GM12891 (cell line): ENCODE data around the gene RAP1A.
A peak's percentile ranks its signal among the peaks of the same experiment; 100 is the strongest.

Source experiments
- DNase-seq: peaks from one replicate; pipeline ENCODE4 v3.0.0; 2011; ENCODE audit warnings: low spot score; ENCODE audit not compliant: insufficient read length
- FAIRE-seq: peaks from 2 replicates; lab custom pipeline; 2011; peaks lifted over from hg19 to GRCh38; lab: Jason Lieb, UNC
- PAX5 ChIP-seq: IDR thresholded peaks from 2 replicates; pipeline ENCODE4 v1.6.1; 2011; ENCODE audit warnings: low read length, moderate library complexity, mild to moderate bottlenecking; ENCODE audit not compliant: insufficient read depth, severe bottlenecking
- POLR2A ChIP-seq: IDR thresholded peaks from 2 replicates; pipeline ENCODE4 v1.6.1; 2011; ENCODE audit warnings: low read depth, low read length, control low read depth
- POLR2AphosphoS5 ChIP-seq: IDR thresholded peaks from 2 replicates; pipeline ENCODE4 v1.6.1; 2011; ENCODE audit warnings: low read depth, low read length, control low read depth
- POU2F2 ChIP-seq: IDR thresholded peaks from 2 replicates; pipeline ENCODE4 v1.6.1; 2011; ENCODE audit warnings: low read depth, mild to moderate bottlenecking, control low read depth, low read length, moderate library complexity
- SPI1 ChIP-seq: IDR thresholded peaks from 2 replicates; pipeline ENCODE4 v1.6.1; 2011; ENCODE audit warnings: low read depth, low read length, control low read depth
- TAF1 ChIP-seq: IDR thresholded peaks from 2 replicates; pipeline ENCODE4 v1.6.1; 2011; ENCODE audit warnings: low read depth, low read length, control low read depth

RAP1A gene

DNA sequence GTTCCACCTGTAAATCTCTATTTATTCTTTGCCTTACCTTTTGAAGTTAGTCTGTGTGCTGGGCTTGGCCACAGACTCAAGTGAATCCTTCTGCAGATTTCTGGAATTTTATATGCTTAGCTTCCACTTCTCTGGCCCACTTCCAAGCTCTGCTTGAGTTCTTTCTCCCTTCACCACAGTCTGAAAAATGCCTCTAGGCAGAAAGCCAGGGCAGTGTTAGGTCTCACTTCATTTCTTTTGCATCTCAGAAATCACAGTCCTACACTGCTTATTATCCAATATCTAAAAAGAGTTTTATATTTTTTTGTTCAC lies 70.7 kb downstream of the RAP1A start:
- no peak for DNase-seq
- FAIRE-seq = no peak
- no peak for TF ChIP-seq POLR2A
- TF ChIP-seq PAX5 = no peak
- TF ChIP-seq POLR2AphosphoS5 = no peak
- TF ChIP-seq SPI1 = no peak
- TF ChIP-seq TAF1 = no peak
- no peak for TF ChIP-seq POU2F2

DNA sequence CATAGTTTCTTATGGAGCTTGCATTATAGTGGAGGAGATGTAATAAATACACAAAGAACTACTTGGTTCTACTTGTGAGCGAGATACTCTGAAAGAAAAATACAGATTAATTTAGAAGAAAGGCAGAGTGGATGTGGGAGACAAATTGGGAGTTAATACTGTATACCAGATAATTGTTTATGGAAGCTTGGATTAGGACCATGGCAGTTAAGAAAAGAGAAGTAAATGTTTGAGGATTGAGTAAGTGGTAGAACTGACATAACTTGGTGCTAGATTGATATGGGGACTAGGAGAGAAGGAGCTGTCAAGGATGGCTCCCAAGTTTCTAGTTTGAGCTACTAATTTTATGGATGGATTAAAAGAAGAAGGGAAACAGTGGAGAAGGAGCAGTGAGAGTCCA lies 72.3 kb downstream of the RAP1A start:
- FAIRE-seq (no peak), DNase-seq (no peak)
- TF ChIP-seq SPI1 (no peak), TAF1 (no peak), POU2F2 (no peak), PAX5 (no peak), POLR2A (no peak), POLR2AphosphoS5 (no peak)

DNA sequence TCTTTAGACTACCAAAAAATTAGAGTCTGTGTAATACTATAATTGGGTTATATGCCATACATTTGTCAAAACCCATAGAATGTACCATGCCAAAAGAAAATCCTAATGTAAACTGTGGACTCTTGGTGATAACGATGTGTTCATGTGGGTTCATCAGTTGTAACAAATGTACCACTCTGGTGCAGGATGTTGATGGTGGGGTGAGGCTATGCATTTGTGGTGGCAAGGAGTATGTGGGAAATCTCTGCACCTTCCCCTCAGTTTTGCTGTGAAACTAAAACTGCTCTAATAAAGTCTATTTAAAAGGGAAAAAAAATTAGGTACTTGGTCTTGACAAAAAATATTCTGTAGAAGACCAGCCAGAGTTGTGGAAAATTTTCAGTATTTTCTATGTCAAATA lies 76.2 kb downstream of the RAP1A start:
- FAIRE-seq (peak; percentile 87), DNase-seq (no peak)
- TF ChIP-seq POLR2AphosphoS5 (no peak), POLR2A (no peak), PAX5 (no peak), SPI1 (no peak), TAF1 (no peak), POU2F2 (no peak)

DNA sequence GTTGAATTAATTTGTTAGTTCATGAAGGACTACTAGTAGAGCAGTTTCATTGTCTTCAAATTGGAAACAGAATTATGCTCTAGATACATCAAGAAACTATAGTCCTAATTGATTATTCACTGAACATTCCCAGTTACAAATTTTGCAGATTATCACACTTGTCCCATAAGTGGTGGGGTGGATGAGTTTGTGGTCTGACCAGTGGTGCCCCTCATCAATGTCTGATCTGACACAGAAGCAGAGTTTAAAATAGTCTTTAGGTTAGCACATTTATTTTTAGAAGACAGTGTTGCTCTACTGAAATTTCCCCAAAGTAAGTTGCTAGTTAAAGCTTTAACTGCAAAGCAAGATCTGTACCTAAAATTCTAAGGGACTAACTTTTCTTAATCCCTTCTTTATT lies 76.7 kb downstream of the RAP1A start:
- TF ChIP-seq POLR2A (no peak), POLR2AphosphoS5 (no peak), POU2F2 (no peak), SPI1 (no peak), PAX5 (no peak), TAF1 (no peak)
- DNase-seq (no peak), FAIRE-seq (peak; percentile 60)

DNA sequence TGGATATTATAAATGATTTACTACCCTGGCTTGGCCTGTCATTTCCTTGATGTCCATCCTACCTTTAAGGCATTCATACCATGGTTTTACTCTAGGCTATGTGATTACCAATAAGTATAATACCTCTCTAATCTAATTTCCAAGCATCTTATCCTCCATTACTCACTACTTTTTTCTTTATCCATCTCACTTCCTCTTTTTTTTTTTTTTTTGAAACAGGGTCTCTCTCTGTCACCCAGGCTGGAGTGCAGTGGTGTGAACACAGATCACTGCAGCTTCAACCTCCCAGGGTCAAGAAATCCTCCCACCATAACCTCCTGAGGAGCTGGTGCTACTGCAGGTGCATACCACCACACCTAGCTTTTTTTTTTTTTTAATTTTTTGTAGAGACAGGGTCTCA lies 79.7 kb downstream of the RAP1A start:
- FAIRE-seq (no peak), DNase-seq (no peak)
- no peak for TF ChIP-seq POLR2AphosphoS5
- TF ChIP-seq POLR2A = no peak
- peak; percentile 86 for TF ChIP-seq SPI1

DNA sequence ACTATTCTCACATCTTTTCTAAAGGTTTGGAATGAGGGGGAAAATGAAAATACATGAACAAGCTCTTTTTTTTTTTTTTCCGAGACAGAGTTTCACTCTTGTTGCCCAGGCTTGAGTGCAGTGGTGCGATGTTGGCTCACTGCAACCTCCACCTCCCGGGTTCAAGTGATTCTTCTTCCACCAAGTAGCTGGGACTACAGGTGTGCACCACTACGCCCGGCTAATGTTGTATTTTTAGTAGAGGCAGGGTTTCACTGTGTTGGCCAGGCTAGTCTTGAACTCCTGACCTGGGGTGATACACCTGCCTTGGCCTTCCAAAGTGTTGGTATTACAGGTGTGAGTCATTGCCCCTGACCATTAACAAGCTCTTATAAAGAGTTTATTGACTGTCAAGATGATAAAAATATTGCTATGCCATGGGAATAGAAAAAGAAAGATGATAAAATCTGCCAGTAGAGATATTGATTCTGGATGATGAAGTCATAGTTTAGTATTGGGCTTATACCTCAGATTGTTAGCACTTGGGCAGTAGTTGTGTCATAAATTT lies 83.0 kb downstream of the RAP1A start:
- DNase-seq (no peak), FAIRE-seq (no peak)
- TF ChIP-seq PAX5 = no peak
- TF ChIP-seq POLR2AphosphoS5 = no peak
- TF ChIP-seq SPI1 = no peak
- TF ChIP-seq POLR2A = no peak
- no peak for TF ChIP-seq TAF1
- TF ChIP-seq POU2F2 = no peak

DNA sequence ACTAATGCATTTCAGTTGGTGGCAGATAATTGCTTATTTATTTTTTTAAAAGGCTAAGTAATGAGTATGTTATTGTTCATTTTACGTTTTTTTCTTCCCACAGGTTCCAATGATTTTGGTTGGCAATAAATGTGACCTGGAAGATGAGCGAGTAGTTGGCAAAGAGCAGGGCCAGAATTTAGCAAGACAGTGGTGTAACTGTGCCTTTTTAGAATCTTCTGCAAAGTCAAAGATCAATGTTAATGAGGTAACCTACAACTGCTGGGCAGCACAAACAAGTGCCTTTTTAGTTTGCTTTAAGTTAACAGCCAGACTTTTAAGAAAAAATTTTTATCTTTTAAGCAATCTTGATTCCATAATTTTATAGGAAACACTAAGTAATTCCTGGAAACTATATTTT lies 84.7 kb downstream of the RAP1A start:
- no peak for TF ChIP-seq SPI1
- no peak for TF ChIP-seq POLR2A
- TF ChIP-seq POLR2AphosphoS5 = no peak
- no peak for TF ChIP-seq TAF1
- TF ChIP-seq PAX5 = no peak
- TF ChIP-seq POU2F2 = no peak
- FAIRE-seq = no peak
- DNase-seq = no peak

DNA sequence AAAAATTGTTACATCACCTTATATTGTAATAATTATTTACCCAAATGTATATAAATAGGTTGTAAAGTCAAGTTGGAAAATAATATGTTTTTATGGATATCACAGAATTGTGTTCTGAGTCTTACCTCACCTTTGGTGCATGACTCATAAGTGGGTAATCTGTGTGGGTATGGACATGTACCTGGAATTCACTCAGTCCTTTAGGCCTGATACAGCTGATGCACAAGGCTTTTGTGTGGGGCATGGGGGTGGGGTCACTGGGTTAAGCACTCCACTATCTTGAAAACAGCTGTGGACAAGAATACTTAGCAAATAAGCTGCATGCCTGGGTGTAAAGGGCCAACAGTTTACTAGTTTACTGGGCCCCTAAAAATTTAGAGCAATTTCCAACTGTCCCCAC lies 85.2 kb downstream of the RAP1A start:
- TF ChIP-seq POLR2A = no peak
- TF ChIP-seq TAF1 = no peak
- TF ChIP-seq POU2F2 = no peak
- TF ChIP-seq SPI1 = no peak
- TF ChIP-seq POLR2AphosphoS5 = no peak
- no peak for TF ChIP-seq PAX5
- no peak for FAIRE-seq
- DNase-seq = no peak

DNA sequence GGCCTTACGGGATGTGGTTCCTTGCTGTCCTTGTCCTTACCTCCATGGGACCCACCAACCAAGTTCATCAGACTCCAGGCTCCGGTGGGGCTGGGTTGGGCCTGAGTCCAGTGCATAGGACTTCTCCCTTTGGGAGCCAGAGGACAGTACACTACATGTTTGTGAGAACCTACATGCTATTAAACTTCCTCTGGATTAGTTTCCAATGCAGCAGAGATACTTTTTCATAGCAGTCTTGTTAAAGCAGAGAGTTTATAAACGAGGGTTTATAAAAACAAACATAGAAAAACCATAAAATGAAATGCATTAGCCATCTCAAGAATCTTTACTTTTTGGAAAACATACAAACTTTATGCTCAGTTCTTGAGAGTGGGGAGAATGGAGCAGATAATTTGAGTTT lies 86.3 kb downstream of the RAP1A start:
- DNase-seq (no peak), FAIRE-seq (no peak)
- no peak for TF ChIP-seq POLR2A
- no peak for TF ChIP-seq PAX5
- TF ChIP-seq POLR2AphosphoS5 = no peak
- no peak for TF ChIP-seq TAF1

DNA sequence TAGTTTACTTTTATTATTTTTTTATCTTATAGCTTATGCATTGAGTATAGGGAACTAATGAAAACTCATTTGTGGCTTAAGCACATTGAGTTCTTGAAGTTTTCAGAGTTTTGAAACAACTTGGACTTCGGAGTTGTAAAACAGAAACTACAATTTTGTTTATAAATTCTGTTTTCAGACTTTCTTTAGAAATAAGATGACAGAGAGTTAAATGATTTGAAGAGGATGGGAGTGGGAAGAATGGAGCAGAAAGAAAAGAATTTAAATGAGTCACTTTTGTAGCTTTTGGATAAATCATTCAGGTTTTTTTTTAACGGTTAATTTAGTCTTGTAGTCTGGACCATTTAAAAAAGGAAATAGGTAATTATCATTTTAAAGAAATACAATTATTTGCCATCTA lies 87.3 kb downstream of the RAP1A start:
- FAIRE-seq (no peak), DNase-seq (no peak)
- TF ChIP-seq POU2F2 (no peak), TAF1 (no peak), POLR2A (no peak), PAX5 (no peak), SPI1 (no peak), POLR2AphosphoS5 (no peak)

DNA sequence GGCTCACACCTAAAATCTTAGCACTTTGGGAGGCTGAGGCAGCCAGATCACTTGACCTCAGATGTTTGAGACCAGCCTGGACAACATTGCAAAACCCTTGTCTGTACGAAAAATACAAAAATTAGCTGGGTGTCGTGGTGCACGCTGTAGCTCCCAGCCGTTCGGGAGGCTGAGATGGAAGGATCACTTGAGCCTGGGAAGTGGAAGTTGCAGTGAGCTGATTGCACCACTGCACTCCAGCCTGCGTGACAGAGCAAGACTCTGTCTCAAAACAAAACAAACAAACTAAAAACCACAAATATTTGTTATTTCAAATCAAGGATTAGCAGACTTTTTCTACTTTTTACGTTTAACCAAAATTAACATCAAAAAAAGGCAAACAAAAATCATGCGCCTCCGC lies 88.3 kb downstream of the RAP1A start:
- FAIRE-seq (no peak), DNase-seq (no peak)
- TF ChIP-seq POLR2AphosphoS5 = no peak
- TF ChIP-seq SPI1 = no peak
- no peak for TF ChIP-seq POU2F2
- TF ChIP-seq POLR2A = no peak
- TF ChIP-seq TAF1 = no peak
- TF ChIP-seq PAX5 = no peak
